GM12878 (cell line): ENCODE measurements around the gene RGL1. TPM values are rescaled to one million over a fixed set of nuclear protein-coding genes. Genes with fewer than 3 reads are reported as not detected.

Experiments
- ATAC-seq: fragments of 200-7000 bp; cut with Tn5 transposase; 3 replicates; pipeline ENCODE4 v1.9.1; 2020; ENCODE audit warnings: mild to moderate bottlenecking, moderate library complexity
- BruUV-seq: library from RNA; stranded (reverse); fragments of 400-500 nt; replicated peaks from 2 replicates; lab custom pipeline; 2021; lab: Mats Ljungman, UMichigan
- CTCF ChIA-PET: fragments of 300-600 bp; sonication (Branson Sonifier 250); formaldehyde crosslinking; extraction: SDS; loops from one replicate; lab custom pipeline; 2021; ENCODE audit warnings: inconsistent platforms; lab: Yijun Ruan, JAX
- POLR2A ChIA-PET: fragments of 350-600 bp; formaldehyde crosslinking; extraction: SDS; loops from one replicate; lab custom pipeline; 2021; ENCODE audit warnings: inconsistent platforms; lab: Charles Lee
- RAD21 ChIA-PET: fragments of 300-600 bp; sonication (Branson Sonifier 250); formaldehyde crosslinking; loops from one replicate; lab custom pipeline; 2023; ENCODE audit warnings: antibody characterized with exemption; ENCODE audit not compliant: unreplicated experiment; lab: Charles Lee
- SMC1A ChIA-PET: fragments of 300-600 bp; sonication (Branson Sonifier 250); formaldehyde crosslinking; loops from one replicate; lab custom pipeline; 2023; ENCODE audit not compliant: unreplicated experiment, uncharacterized antibody; lab: Charles Lee
- DNase-seq: peaks from one replicate; pipeline ENCODE4 v3.0.0-alpha.2; 2011; ENCODE audit warnings: low read depth, low spot score
- FAIRE-seq: peaks from 3 replicates; lab custom pipeline; 2011; peaks lifted over from hg19 to GRCh38; lab: Jason Lieb, UNC
- H2AFZ ChIP-seq: 2 replicates; pipeline ENCODE4 v1.6.0; 2011; ENCODE audit warnings: low read depth, low read length, control low read depth; ENCODE audit not compliant: control insufficient read depth
- H3K27ac ChIP-seq: 2 replicates; pipeline ENCODE4 v1.5.1; 2011; ENCODE audit warnings: control low read depth; ENCODE audit not compliant: control insufficient read depth, insufficient read depth
- H3K27me3 ChIP-seq, 2 experiments: replicated peaks in 1 of 2; 2 replicates each; pipeline versions ENCODE4 v1.6.0 to v1.6.1; 2011; ENCODE audit warnings: low read length in 1 of 2; ENCODE audit not compliant: control insufficient read depth in 2 of 2, insufficient read depth in 2 of 2
- H3K36me3 ChIP-seq, 2 experiments: 2 replicates each; pipeline ENCODE4 v1.5.1; 2011; ENCODE audit warnings: low read length in 1 of 2; ENCODE audit not compliant: control insufficient read depth in 2 of 2, insufficient read depth in 2 of 2
- H3K4me1 ChIP-seq: 2 replicates; pipeline ENCODE4 v1.6.1; 2011; ENCODE audit warnings: mild to moderate bottlenecking, low read length, moderate library complexity, mixed read lengths; ENCODE audit not compliant: control insufficient read depth, insufficient read depth
- H3K4me2 ChIP-seq: 2 replicates; pipeline ENCODE4 v1.6.0; 2011; ENCODE audit warnings: control low read depth; ENCODE audit not compliant: control insufficient read depth, insufficient read depth
- H3K4me3 ChIP-seq: fragments of 200-600 bp; sonication (generic); 2 replicates; pipeline ENCODE4 v1.5.1; 2016
- H3K79me2 ChIP-seq: 2 replicates; pipeline ENCODE4 v1.6.0; 2011; ENCODE audit warnings: low read length; ENCODE audit not compliant: control insufficient read depth, insufficient read depth
- H3K9ac ChIP-seq: 2 replicates; pipeline ENCODE4 v1.8.0; 2011; ENCODE audit warnings: low read length, control low read depth, mixed read lengths; ENCODE audit not compliant: control insufficient read depth, insufficient read depth
- H3K9me3 ChIP-seq: replicated peaks from 3 replicates; pipeline ENCODE4 v1.5.1; 2011; ENCODE audit warnings: mild to moderate bottlenecking, low read length; ENCODE audit not compliant: control insufficient read depth, insufficient read depth
- H4K20me1 ChIP-seq: 2 replicates; pipeline ENCODE4 v1.6.0; 2011; ENCODE audit not compliant: control insufficient read depth, insufficient read depth
- BMI1 ChIP-seq: fragments of 450-650 bp; IDR thresholded peaks from 2 replicates; pipeline ENCODE4 v1.6.1; 2016; ENCODE audit warnings: mild to moderate bottlenecking, moderate library complexity, borderline replicate concordance
- HCFC1 ChIP-seq: fragments of 150-350 bp; IDR thresholded peaks from 2 replicates; pipeline ENCODE4 v1.6.1; 2014; ENCODE audit warnings: low read length
- JUND ChIP-seq: IDR thresholded peaks from 2 replicates; pipeline ENCODE4 v1.6.1; 2012; ENCODE audit warnings: low read depth, mild to moderate bottlenecking, low read length, improper control_type of control experiment, moderate library complexity
- LARP7 ChIP-seq: fragments of 450-650 bp; IDR thresholded peaks from 2 replicates; pipeline ENCODE4 v1.6.1; 2017; ENCODE audit warnings: mild to moderate bottlenecking
- MTA3 ChIP-seq: IDR thresholded peaks from 2 replicates; pipeline ENCODE4 v1.6.1; 2012; ENCODE audit warnings: low read length, inconsistent platforms, borderline replicate concordance
- NR2C2 ChIP-seq: IDR thresholded peaks from 2 replicates; pipeline ENCODE4 v1.6.1; 2011; ENCODE audit warnings: borderline replicate concordance, low read depth; ENCODE audit not compliant: control insufficient read depth, insufficient read length
- PAX8 ChIP-seq: fragments of 450-650 bp; IDR thresholded peaks from 2 replicates; pipeline ENCODE4 v1.6.1; 2017; ENCODE audit warnings: mild to moderate bottlenecking, moderate library complexity
- PML ChIP-seq: IDR thresholded peaks from 2 replicates; pipeline ENCODE4 v1.6.1; 2012; ENCODE audit warnings: low read length, inconsistent platforms
- RFX5 ChIP-seq: IDR thresholded peaks from 2 replicates; pipeline ENCODE4 v1.6.1; 2011; ENCODE audit warnings: low read depth, low read length, improper control_type of control experiment
- SIN3A ChIP-seq: IDR thresholded peaks from 2 replicates; pipeline ENCODE4 v1.6.1; 2012; ENCODE audit warnings: low read depth, low read length, improper control_type of control experiment
- WGBS: methylation state at CpG from one replicate; pipeline ENCODE4 v1.1.6; 2016; ENCODE audit warnings: low lambda C conversion rate; ENCODE audit not compliant: insufficient replicate concordance, insufficient coverage; ENCODE audit errors: missing lambda C conversion rate; 5-methylcytosine and 5-hydroxymethylcytosine counted together
- in situ Hi-C: fragments of 300-500 bp; cut with MboI; formaldehyde crosslinking; loops from 9 replicates; pipeline ENCODE4 v1.14.3; 2018; ENCODE audit warnings: mixed read lengths
- intact Hi-C: fragments of 100-400 bp; cut with micrococcal nuclease; formaldehyde crosslinking; loops from one replicate; pipeline ENCODE4 v1.14.2; 2022; ENCODE audit not compliant: unreplicated experiment
- polyA plus RNA-seq, 11 experiments: library from polyadenylated mRNA; depleted of rRNA in 4 of 11; unstranded in 6 of 11; stranded (reverse) in 5 of 11; fragments of >200 nt; fragmentation: Nextera tagmentation in 4 of 11; fragmentation: Illumina TruSeq in 1 of 11; extraction: Ambion mirVana in 4 of 11; extraction: Trizol in 1 of 11; gene quantifications; 1 replicate in 1 of 11; 2 replicates in 10 of 11; pipeline versions ENCODE4 v1.2.1 to v1.2.3, GENCODE V29; 2011 to 2016; ENCODE audit warnings: inconsistent platforms in 2 of 11, missing spikeins in 2 of 11, low read depth in 1 of 11
- total RNA-seq, 4 experiments: library from RNA; depleted of rRNA in 3 of 4; stranded (reverse); fragments of >200 nt in 3 of 4; fragmentation: Illumina TruSeq in 1 of 4; extraction: Trizol in 1 of 4; gene quantifications; 2 replicates each; pipeline versions ENCODE4 v1.2.1 to v1.2.3, GENCODE V29; 2013 to 2021
- TF ChIP-seq, protein P1 (sequence below): fragments of 450-650 bp; formaldehyde crosslinking; IDR thresholded peaks from 2 replicates; pipeline ENCODE4 v1.4.0; 2020; ENCODE audit warnings: mild to moderate bottlenecking, moderate library complexity
- TF ChIP-seq, protein P2 (sequence below): fragments of 150-350 bp; IDR thresholded peaks from 2 replicates; pipeline ENCODE4 v1.6.1; 2014; ENCODE audit warnings: mild to moderate bottlenecking, low read depth, low read length

The RGL1 gene
- total and polyA plus RNA-seq, 10 of the 15 experiments (the other 5 are each of a cell fraction or from before 2014, with no cell fraction given), result 8.1 to 25.0 (median 19.0) TPM

DNA sequence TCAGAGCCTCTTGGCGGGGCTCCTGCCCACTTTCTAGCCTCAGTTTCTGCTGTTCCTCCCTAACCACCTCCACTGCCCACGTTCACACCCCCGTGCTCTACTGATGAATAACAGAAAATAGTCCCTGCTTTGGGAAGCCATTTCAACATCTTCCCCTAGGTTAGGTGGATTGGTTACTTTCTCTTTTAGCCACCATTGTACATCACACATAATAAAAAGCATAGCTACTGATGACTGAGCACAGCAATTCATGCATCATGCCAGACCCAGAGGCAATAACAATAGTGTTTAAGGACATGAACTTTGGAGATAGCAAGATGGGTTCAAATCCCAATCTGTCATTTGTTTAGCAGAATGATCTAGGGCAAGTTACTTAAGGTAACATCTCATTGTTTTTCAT is 158.0 kb downstream of the RGL1 start:
- Histone ChIP-seq H3K4me2 (no peak overlapping the region), H3K9me3 (no peaks in the 10 kb centered on the region; the same call in 2 of the 3 replicates), H3K27me3 (peaks cover 0 to 2% of the 10 kb centered on the region in 2 experiments; a peak in 1 of 4 replicates), H4K20me1 (no peaks in the 10 kb centered on the region), H3K79me2 (no peaks in the 10 kb centered on the region), H2AFZ (no peak overlapping the region), H3K27ac (no peak overlapping the region), H3K4me3 (no peak overlapping the region), H3K36me3 (no peaks in the 10 kb centered on the region), H3K4me1 (no peaks in the 10 kb centered on the region), H3K9ac (no peak overlapping the region)
- FAIRE-seq (no peak), ATAC-seq (peak; percentile 30), DNase-seq (no peak)
- CTCF ChIA-PET, result interaction anchor here (1.4 kb wide), 1 partner anchor 20 kb away, joined by 3 read pairs; no protein-coding TSS in a partner anchor
- in situ Hi-C loops, result no loop called here
- SMC1A ChIA-PET, result interaction anchor here (1.0 to 1.2 kb wide), 2 partner anchors 9 kb away, joined by 4 to 5 read pairs; no protein-coding TSS in a partner anchor
- RAD21 ChIA-PET, result interaction anchor here (0.6 kb wide), 2 partner anchors 88 to 201 kb away, joined by 3 read pairs; partner anchors contain the start of gene TSEN15
- intact Hi-C loops, result no loop called here
- 21% methylated on average over 3 of the region's 3 CpGs for WGBS
- POLR2A ChIA-PET, result interaction anchor here (0.5 kb wide), 1 partner anchor 96 kb away, joined by 5 read pairs; no protein-coding TSS in a partner anchor
- BruUV-seq, result no TSS peak
- TF ChIP-seq RFX5 (peak; percentile 59), SIN3A (no peak)

DNA sequence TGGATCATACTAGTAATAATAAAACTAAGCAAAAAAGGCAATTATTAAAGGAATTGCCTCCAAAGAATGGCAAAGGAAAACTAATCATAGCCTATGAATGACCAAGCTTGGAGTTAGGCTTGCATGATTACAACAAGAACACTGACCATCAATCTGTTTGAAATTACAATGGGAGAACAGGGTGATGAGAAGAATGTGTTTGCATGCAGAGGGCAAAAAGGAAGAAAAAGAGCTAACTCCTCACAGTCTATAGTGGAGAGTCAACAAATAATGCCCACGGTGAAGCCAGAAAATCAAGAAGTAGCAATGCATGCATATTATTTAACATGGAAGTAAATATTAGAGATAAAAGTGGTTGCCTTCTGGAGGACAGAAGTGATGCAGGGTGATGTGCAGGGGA is 160.8 kb downstream of the RGL1 start:
- POLR2A ChIA-PET, result no interaction called here
- Histone ChIP-seq H3K4me1 (no peaks in the 10 kb centered on the region), H3K27me3 (peaks cover 0 to 2% of the 10 kb centered on the region in 2 experiments; a peak in 2 of 4 replicates), H3K36me3 (no peaks in the 10 kb centered on the region), H3K27ac (no peak overlapping the region), H3K4me2 (no peak overlapping the region), H3K79me2 (no peaks in the 10 kb centered on the region), H3K9ac (no peak overlapping the region), H2AFZ (no peak overlapping the region), H4K20me1 (no peaks in the 10 kb centered on the region), H3K9me3 (no peaks in the 10 kb centered on the region), H3K4me3 (no peak overlapping the region)
- CTCF ChIA-PET, result interaction anchor here (1.0 to 1.3 kb wide), 3 partner anchors 8 to 310 kb away, joined by 3 to 4 read pairs (median 3); no protein-coding TSS in a partner anchor
- no peak for DNase-seq
- intact Hi-C loops (no loop called here), in situ Hi-C loops (no loop called here)
- RAD21 ChIA-PET, result no interaction called here
- BruUV-seq, result no TSS peak
- ATAC-seq, result no peak
- SMC1A ChIA-PET, result interaction anchor here (0.9 to 1.2 kb wide), 3 partner anchors 42 to 57 kb away, joined by 3 read pairs; no protein-coding TSS in a partner anchor
- 32% methylated on average over 1 of the region's 1 CpG for WGBS
- no peak for FAIRE-seq
- TF ChIP-seq BMI1 (no peak), PML (no peak), PAX8 (no peak), LARP7 (no peak), NR2C2 (no peak), HCFC1 (no peak), MTA3 (no peak), JUND (no peak)
- TF ChIP-seq, protein P1, sequence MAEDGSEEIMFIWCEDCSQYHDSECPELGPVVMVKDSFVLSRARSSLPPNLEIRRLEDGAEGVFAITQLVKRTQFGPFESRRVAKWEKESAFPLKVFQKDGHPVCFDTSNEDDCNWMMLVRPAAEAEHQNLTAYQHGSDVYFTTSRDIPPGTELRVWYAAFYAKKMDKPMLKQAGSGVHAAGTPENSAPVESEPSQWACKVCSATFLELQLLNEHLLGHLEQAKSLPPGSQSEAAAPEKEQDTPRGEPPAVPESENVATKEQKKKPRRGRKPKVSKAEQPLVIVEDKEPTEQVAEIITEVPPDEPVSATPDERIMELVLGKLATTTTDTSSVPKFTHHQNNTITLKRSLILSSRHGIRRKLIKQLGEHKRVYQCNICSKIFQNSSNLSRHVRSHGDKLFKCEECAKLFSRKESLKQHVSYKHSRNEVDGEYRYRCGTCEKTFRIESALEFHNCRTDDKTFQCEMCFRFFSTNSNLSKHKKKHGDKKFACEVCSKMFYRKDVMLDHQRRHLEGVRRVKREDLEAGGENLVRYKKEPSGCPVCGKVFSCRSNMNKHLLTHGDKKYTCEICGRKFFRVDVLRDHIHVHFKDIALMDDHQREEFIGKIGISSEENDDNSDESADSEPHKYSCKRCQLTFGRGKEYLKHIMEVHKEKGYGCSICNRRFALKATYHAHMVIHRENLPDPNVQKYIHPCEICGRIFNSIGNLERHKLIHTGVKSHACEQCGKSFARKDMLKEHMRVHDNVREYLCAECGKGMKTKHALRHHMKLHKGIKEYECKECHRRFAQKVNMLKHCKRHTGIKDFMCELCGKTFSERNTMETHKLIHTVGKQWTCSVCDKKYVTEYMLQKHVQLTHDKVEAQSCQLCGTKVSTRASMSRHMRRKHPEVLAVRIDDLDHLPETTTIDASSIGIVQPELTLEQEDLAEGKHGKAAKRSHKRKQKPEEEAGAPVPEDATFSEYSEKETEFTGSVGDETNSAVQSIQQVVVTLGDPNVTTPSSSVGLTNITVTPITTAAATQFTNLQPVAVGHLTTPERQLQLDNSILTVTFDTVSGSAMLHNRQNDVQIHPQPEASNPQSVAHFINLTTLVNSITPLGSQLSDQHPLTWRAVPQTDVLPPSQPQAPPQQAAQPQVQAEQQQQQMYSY, result no peak
- TF ChIP-seq, protein P2, sequence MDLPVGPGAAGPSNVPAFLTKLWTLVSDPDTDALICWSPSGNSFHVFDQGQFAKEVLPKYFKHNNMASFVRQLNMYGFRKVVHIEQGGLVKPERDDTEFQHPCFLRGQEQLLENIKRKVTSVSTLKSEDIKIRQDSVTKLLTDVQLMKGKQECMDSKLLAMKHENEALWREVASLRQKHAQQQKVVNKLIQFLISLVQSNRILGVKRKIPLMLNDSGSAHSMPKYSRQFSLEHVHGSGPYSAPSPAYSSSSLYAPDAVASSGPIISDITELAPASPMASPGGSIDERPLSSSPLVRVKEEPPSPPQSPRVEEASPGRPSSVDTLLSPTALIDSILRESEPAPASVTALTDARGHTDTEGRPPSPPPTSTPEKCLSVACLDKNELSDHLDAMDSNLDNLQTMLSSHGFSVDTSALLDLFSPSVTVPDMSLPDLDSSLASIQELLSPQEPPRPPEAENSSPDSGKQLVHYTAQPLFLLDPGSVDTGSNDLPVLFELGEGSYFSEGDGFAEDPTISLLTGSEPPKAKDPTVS, result no peak
